K562 (cell line): ENCODE results near the gene SLC44A5. TPM values are rescaled to one million over a fixed set of nuclear protein-coding genes. Genes with fewer than 3 reads are reported as not detected.
A peak's percentile ranks its signal among the peaks of the same experiment; 100 is the strongest.

Source experiments
- ATAC-seq: fragments of 200-7000 bp; cut with Tn5 transposase; 3 replicates; pipeline ENCODE4 v1.9.1; 2020; ENCODE audit warnings: moderate library complexity
- BruUV-seq: library from RNA; stranded (reverse); fragments of 400-500 nt; replicated peaks from 2 replicates; lab custom pipeline; 2021; lab: Mats Ljungman, UMichigan
- CTCF ChIA-PET: fragments of 300-600 bp; formaldehyde crosslinking; extraction: SDS; loops from one replicate; lab custom pipeline; 2021; ENCODE audit warnings: low intra/inter-chr PET ratio; lab: Yijun Ruan, JAX
- POLR2A ChIA-PET: fragments of 300-600, 350-650 bp; sonication (Branson Sonifier 250); formaldehyde crosslinking; extraction: SDS; loops from one replicate; lab custom pipeline; 2021; ENCODE audit warnings: antibody characterized with exemption, inconsistent platforms; lab: Yijun Ruan, JAX
- DNase-seq, 4 experiments: peaks; one replicate each; pipeline versions ENCODE4 v3.0.0 to v3.0.0-alpha.2; 2011 to 2018; ENCODE audit warnings: low spot score in 3 of 4, mixed read lengths in 3 of 4; ENCODE audit errors: extremely low read depth in 1 of 4
- FAIRE-seq: peaks from 2 replicates; lab custom pipeline; 2011; peaks lifted over from hg19 to GRCh38; lab: Jason Lieb, UNC
- H2AFZ ChIP-seq: 2 replicates; pipeline ENCODE4 v1.6.0; 2011; ENCODE audit warnings: low read depth, low read length, control low read depth, inconsistent platforms
- H3K27ac ChIP-seq: fragments of 200-600 bp; 3 replicates; pipeline ENCODE4 v1.8.0; 2011; ENCODE audit warnings: low read depth, mild to moderate bottlenecking, control low read depth, inconsistent platforms, low read length, moderate library complexity, mixed read lengths; ENCODE audit errors: extremely low read depth
- H3K27me3 ChIP-seq, 2 experiments: fragments of 300-600 bp in 1 of 2; 2 replicates in 1 of 2; 3 replicates in 1 of 2; pipeline versions ENCODE4 v1.6.0 to v1.8.0; 2011; ENCODE audit warnings: inconsistent platforms in 2 of 2, low read length in 2 of 2, mild to moderate bottlenecking in 1 of 2, mixed read lengths in 1 of 2, moderate library complexity in 1 of 2; ENCODE audit not compliant: control insufficient read depth in 2 of 2, insufficient read depth in 2 of 2
- H3K36me3 ChIP-seq: fragments of 300-600 bp; 3 replicates; pipeline ENCODE4 v1.8.0; 2011; ENCODE audit warnings: mild to moderate bottlenecking, low read length, inconsistent platforms; ENCODE audit not compliant: control insufficient read depth, insufficient read depth
- H3K4me1 ChIP-seq, 2 experiments: fragments of 200-600 bp in 1 of 2; replicated peaks in 1 of 2; 2 replicates in 1 of 2; 3 replicates in 1 of 2; pipeline versions ENCODE4 v1.5.1 to v1.8.0; 2011; ENCODE audit warnings: inconsistent platforms in 2 of 2, low read length in 2 of 2, mild to moderate bottlenecking in 1 of 2, mixed read lengths in 1 of 2, moderate library complexity in 1 of 2; ENCODE audit not compliant: control insufficient read depth in 2 of 2, insufficient read depth in 2 of 2
- H3K4me2 ChIP-seq: 2 replicates; pipeline ENCODE4 v1.6.1; 2011; ENCODE audit warnings: low read length, control low read depth, inconsistent platforms, mixed read lengths; ENCODE audit not compliant: insufficient read depth
- H3K4me3 ChIP-seq: fragments of 200-600 bp; sonication (generic), shearing (Covaris generic); 2 replicates; pipeline ENCODE4 v1.5.1; 2016; ENCODE audit warnings: control low read depth, inconsistent platforms
- H3K79me2 ChIP-seq: fragments of 200-600 bp; 3 replicates; pipeline ENCODE4 v1.8.0; 2011; ENCODE audit warnings: low read length, inconsistent platforms; ENCODE audit not compliant: control insufficient read depth, insufficient read depth
- H3K9ac ChIP-seq, 2 experiments: 2 replicates each; pipeline versions ENCODE4 v1.6.0 to v1.6.1; 2011; ENCODE audit warnings: low read depth in 2 of 2, low read length in 2 of 2, control low read depth in 1 of 2, inconsistent platforms in 1 of 2, mild to moderate bottlenecking in 1 of 2, mixed read lengths in 1 of 2; ENCODE audit not compliant: insufficient read depth in 1 of 2
- H3K9me1 ChIP-seq: one replicate; pipeline ENCODE4 v1.6.0; 2011; ENCODE audit warnings: inconsistent platforms, mild to moderate bottlenecking, low read length, moderate library complexity; ENCODE audit not compliant: control insufficient read depth, insufficient read depth
- H3K9me3 ChIP-seq: replicated peaks from 2 replicates; pipeline ENCODE4 v1.5.1; 2011; ENCODE audit warnings: low read depth, low read length, inconsistent platforms; ENCODE audit not compliant: control insufficient read depth, insufficient read depth
- H4K20me1 ChIP-seq: replicated peaks from 2 replicates; pipeline ENCODE4 v1.6.1; 2011; ENCODE audit warnings: low read length, inconsistent platforms, mixed read lengths; ENCODE audit not compliant: control insufficient read depth, insufficient read depth
- ATF7 ChIP-seq: fragments of 450-650 bp; IDR thresholded peaks from 2 replicates; pipeline ENCODE4 v1.7.1; 2014; ENCODE audit warnings: mild to moderate bottlenecking, moderate library complexity
- CBFA2T2 ChIP-seq: fragments of 450-650 bp; conservative IDR thresholded peaks from 2 replicates; pipeline ENCODE4 v1.6.1; 2017; ENCODE audit warnings: mild to moderate bottlenecking
- CREBBP ChIP-seq: IDR thresholded peaks from one replicate; pipeline ENCODE4 v1.6.1; 2012; ENCODE audit warnings: low read depth, mild to moderate bottlenecking, control low read depth, inconsistent platforms, low read length
- HDGF ChIP-seq: fragments of 450-650 bp; IDR thresholded peaks from 2 replicates; pipeline ENCODE4 v1.6.1; 2016
- JUN ChIP-seq, 2 experiments: sonication (generic) in 1 of 2; formaldehyde crosslinking in 1 of 2; IDR thresholded peaks; 2 replicates each; pipeline versions ENCODE4 v1.6.1 to v1.8.0; 2012 to 2022; ENCODE audit warnings: borderline replicate concordance in 2 of 2, mild to moderate bottlenecking in 2 of 2, improper control_type of control experiment in 1 of 2, low read depth in 1 of 2, low read length in 1 of 2, missing genetic modification reagents in 1 of 2
- MCM7 ChIP-seq, 2 experiments: fragments of 450-650 bp; IDR thresholded peaks; 2 replicates each; pipeline ENCODE4 v1.6.1; 2016 to 2018
- MIER1 ChIP-seq: fragments of 450-650 bp; IDR thresholded peaks from 2 replicates; pipeline ENCODE4 v1.6.1; 2016; ENCODE audit warnings: antibody characterized with exemption, mild to moderate bottlenecking, low read depth
- POLR2A ChIP-seq: fragments of 450-650 bp; conservative IDR thresholded peaks from 2 replicates; pipeline ENCODE4 v1.6.1; 2016
- RCOR1 ChIP-seq, 2 experiments: IDR thresholded peaks; 2 replicates each; pipeline ENCODE4 v1.6.1; 2012; ENCODE audit warnings: low read depth in 2 of 2, low read length in 2 of 2, borderline replicate concordance in 1 of 2, improper control_type of control experiment in 1 of 2
- SIX5 ChIP-seq, 2 experiments: IDR thresholded peaks; 2 replicates each; pipeline ENCODE4 v1.6.1; 2011; ENCODE audit warnings: low read length in 2 of 2, borderline replicate concordance in 1 of 2, low read depth in 1 of 2, mild to moderate bottlenecking in 1 of 2, moderate library complexity in 1 of 2; ENCODE audit not compliant: insufficient read depth in 1 of 2
- TEAD4 ChIP-seq, 2 experiments: sonication (generic) in 1 of 2; formaldehyde crosslinking in 1 of 2; IDR thresholded peaks; 2 replicates each; pipeline versions ENCODE4 v1.6.1 to v1.8.0; 2012 to 2022; ENCODE audit warnings: borderline replicate concordance in 1 of 2, inconsistent platforms in 1 of 2, low read length in 1 of 2, mild to moderate bottlenecking in 1 of 2, missing genetic modification reagents in 1 of 2
- ZNF232 ChIP-seq: sonication (generic); formaldehyde crosslinking; IDR thresholded peaks from 2 replicates; pipeline ENCODE4 v1.8.0; 2022; ENCODE audit warnings: mild to moderate bottlenecking, missing genetic modification reagents
- ZNF436 ChIP-seq: fragments of 250-450, 450-650 bp; sonication (Bioruptor Pico); formaldehyde crosslinking; IDR thresholded peaks from 2 replicates; pipeline ENCODE4 v1.7.0; 2020; ENCODE audit warnings: mild to moderate bottlenecking
- WGBS: fragments of 100-300 bp; shearing (Covaris generic); methylation state at CpG from one replicate; pipeline ENCODE4 v1.1.6; 2016; ENCODE audit warnings: low coverage, mixed read lengths; ENCODE audit not compliant: insufficient coverage; ENCODE audit errors: missing lambda C conversion rate; 5-methylcytosine and 5-hydroxymethylcytosine counted together
- in situ Hi-C: fragments of 300-500 bp; cut with MboI; formaldehyde crosslinking; loops from 4 replicates; pipeline ENCODE4 v1.15.0; 2018; ENCODE audit warnings: inconsistent platforms, mixed read lengths
- intact Hi-C: fragments of 100-400 bp; cut with micrococcal nuclease; formaldehyde crosslinking; loops from 2 replicates; pipeline ENCODE4 v1.14.2; 2022
- polyA plus RNA-seq, 8 experiments: library from polyadenylated mRNA; depleted of rRNA in 4 of 8; stranded (reverse) in 5 of 8; unstranded in 3 of 8; fragments of >200 nt; fragmentation: Nextera tagmentation in 2 of 8; fragmentation: Illumina TruSeq in 1 of 8; extraction: Ambion mirVana in 2 of 8; extraction: Trizol in 1 of 8; gene quantifications; 2 replicates each; pipeline versions ENCODE4 v1.2.1 to v1.2.3, GENCODE V29; 2011 to 2014; ENCODE audit warnings: inconsistent platforms in 1 of 8, missing spikeins in 1 of 8
- total RNA-seq, 7 experiments: library from RNA; depleted of rRNA in 6 of 7; stranded (reverse); fragments of >200 nt in 6 of 7; fragmentation: Illumina TruSeq in 2 of 7; extraction: Trizol in 2 of 7; gene quantifications; 2 replicates each; pipeline versions ENCODE4 v1.2.1 to v1.2.3, GENCODE V29; 2011 to 2021; ENCODE audit warnings: low replicate concordance in 1 of 7
- TF ChIP-seq, protein P1 (sequence below): sonication (generic); IDR thresholded peaks from 2 replicates; pipeline ENCODE4 v1.6.1; 2016
- TF ChIP-seq, protein P2 (sequence below): sonication (generic); formaldehyde crosslinking; IDR thresholded peaks from 2 replicates; pipeline ENCODE4 v1.8.0; 2022; ENCODE audit warnings: mild to moderate bottlenecking, missing genetic modification reagents
- TF ChIP-seq, protein P3 (sequence below): fragments of 250-450 bp; sonication (Bioruptor Pico); IDR thresholded peaks from 2 replicates; pipeline ENCODE4 v1.5.0; 2022; ENCODE audit warnings: mild to moderate bottlenecking

The SLC44A5 gene
- total and polyA plus RNA-seq, 9 of the 15 experiments (the other 6 are each of a cell fraction or from before 2014, with no cell fraction given): 1.2 to 10.1 (median 3.2) TPM

DNA sequence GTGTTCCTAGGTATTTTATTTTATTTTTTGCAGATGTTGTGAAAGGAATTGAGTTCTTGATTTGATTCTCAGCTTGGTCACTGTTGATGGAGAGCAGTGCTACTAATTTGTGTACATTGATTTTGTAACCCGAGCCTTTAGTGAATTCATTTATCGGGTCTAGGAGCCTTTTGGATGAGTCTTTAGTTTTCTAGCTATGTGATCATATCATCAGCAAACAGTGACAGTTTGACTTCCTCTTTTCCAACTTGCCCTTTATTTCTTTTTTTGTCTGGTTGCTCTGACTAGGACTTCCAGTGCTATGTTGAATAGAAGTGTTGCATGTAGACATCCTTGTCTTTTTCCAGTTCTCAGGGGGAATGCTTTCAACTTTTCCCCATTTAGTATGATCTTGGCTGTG lies 337.8 kb downstream of the SLC44A5 start:
- no TSS peak for BruUV-seq
- no peak overlapping the region for H3K9ac ChIP-seq
- no peak overlapping the region for H3K4me3 ChIP-seq
- H3K27me3 ChIP-seq: no peaks in the 10 kb centered on the region
- no peak overlapping the region for H2AFZ ChIP-seq
- ATAC-seq (peak; percentile 81), DNase-seq (peak in 1 of 4 experiments; percentile 14), FAIRE-seq (peak; percentile 74)
- WGBS: 4% methylated on average over 2 of the region's 2 CpGs
- H4K20me1 ChIP-seq: no peaks in the 10 kb centered on the region
- ChIA-PET POLR2A (interaction anchor here (0.5 to 1.8 kb wide), 3 partner anchors 7 to 342 kb away, joined by 3 to 6 read pairs (median 5); no protein-coding TSS in a partner anchor), CTCF (no interaction called here)
- H3K9me3 ChIP-seq: no peaks in the 10 kb centered on the region; the same call in 1 of the 2 replicates
- H3K79me2 ChIP-seq: no peaks in the 10 kb centered on the region
- H3K4me2 ChIP-seq: no peak overlapping the region
- intact Hi-C loops (no loop called here), in situ Hi-C loops (no loop called here)
- peaks cover 0 to 9% of the 10 kb centered on the region in 2 experiments; a peak in 2 of 5 replicates for H3K4me1 ChIP-seq
- no peak overlapping the region for H3K27ac ChIP-seq
- H3K9me1 ChIP-seq: no peaks in the 10 kb centered on the region
- H3K36me3 ChIP-seq: no peaks in the 10 kb centered on the region
- TF ChIP-seq CREBBP (no peak), JUN (IDR thresholded peaks at IDR 0.05; ENCODE audit: borderline replicate concordance, low read depth, low read length) (no peak), JUN (CRISPR knock-in tag; IDR thresholded peaks at IDR 0.05; ENCODE audit: borderline replicate concordance) (no peak), ZNF436 (CRISPR knock-in tag) (no peak), MCM7 (IDR thresholded peaks at IDR 0.05) (no peak), ZNF232 (CRISPR knock-in tag) (no peak), MIER1 (no peak), TEAD4 (IDR thresholded peaks at IDR 0.05; ENCODE audit: low read length) (peak; percentile 46; the same call in 1 of the 2 replicates), TEAD4 (CRISPR knock-in tag; IDR thresholded peaks at IDR 0.05; ENCODE audit: borderline replicate concordance) (no peak), HDGF (no peak), RCOR1 (IDR thresholded peaks at IDR 0.05; ENCODE audit: borderline replicate concordance in 1 of 2, low read depth in 2 of 2, low read length in 2 of 2) (peak in 1 of 2 experiments; percentile 59; a peak in 1 of 4 replicates), ATF7 (no peak), SIX5 (IDR thresholded peaks at IDR 0.05; ENCODE audit: borderline replicate concordance in 1 of 2, insufficient read depth in 1 of 2, low read depth in 1 of 2, low read length in 2 of 2) (no peak), POLR2A (no peak), CBFA2T2 (no peak)
- TF ChIP-seq, protein P1, sequence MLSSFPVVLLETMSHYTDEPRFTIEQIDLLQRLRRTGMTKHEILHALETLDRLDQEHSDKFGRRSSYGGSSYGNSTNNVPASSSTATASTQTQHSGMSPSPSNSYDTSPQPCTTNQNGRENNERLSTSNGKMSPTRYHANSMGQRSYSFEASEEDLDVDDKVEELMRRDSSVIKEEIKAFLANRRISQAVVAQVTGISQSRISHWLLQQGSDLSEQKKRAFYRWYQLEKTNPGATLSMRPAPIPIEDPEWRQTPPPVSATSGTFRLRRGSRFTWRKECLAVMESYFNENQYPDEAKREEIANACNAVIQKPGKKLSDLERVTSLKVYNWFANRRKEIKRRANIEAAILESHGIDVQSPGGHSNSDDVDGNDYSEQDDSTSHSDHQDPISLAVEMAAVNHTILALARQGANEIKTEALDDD: no peak
- TF ChIP-seq, protein P2, sequence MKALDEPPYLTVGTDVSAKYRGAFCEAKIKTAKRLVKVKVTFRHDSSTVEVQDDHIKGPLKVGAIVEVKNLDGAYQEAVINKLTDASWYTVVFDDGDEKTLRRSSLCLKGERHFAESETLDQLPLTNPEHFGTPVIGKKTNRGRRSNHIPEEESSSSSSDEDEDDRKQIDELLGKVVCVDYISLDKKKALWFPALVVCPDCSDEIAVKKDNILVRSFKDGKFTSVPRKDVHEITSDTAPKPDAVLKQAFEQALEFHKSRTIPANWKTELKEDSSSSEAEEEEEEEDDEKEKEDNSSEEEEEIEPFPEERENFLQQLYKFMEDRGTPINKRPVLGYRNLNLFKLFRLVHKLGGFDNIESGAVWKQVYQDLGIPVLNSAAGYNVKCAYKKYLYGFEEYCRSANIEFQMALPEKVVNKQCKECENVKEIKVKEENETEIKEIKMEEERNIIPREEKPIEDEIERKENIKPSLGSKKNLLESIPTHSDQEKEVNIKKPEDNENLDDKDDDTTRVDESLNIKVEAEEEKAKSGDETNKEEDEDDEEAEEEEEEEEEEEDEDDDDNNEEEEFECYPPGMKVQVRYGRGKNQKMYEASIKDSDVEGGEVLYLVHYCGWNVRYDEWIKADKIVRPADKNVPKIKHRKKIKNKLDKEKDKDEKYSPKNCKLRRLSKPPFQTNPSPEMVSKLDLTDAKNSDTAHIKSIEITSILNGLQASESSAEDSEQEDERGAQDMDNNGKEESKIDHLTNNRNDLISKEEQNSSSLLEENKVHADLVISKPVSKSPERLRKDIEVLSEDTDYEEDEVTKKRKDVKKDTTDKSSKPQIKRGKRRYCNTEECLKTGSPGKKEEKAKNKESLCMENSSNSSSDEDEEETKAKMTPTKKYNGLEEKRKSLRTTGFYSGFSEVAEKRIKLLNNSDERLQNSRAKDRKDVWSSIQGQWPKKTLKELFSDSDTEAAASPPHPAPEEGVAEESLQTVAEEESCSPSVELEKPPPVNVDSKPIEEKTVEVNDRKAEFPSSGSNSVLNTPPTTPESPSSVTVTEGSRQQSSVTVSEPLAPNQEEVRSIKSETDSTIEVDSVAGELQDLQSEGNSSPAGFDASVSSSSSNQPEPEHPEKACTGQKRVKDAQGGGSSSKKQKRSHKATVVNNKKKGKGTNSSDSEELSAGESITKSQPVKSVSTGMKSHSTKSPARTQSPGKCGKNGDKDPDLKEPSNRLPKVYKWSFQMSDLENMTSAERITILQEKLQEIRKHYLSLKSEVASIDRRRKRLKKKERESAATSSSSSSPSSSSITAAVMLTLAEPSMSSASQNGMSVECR (CRISPR knock-in tag): no peak
- TF ChIP-seq, protein P3, sequence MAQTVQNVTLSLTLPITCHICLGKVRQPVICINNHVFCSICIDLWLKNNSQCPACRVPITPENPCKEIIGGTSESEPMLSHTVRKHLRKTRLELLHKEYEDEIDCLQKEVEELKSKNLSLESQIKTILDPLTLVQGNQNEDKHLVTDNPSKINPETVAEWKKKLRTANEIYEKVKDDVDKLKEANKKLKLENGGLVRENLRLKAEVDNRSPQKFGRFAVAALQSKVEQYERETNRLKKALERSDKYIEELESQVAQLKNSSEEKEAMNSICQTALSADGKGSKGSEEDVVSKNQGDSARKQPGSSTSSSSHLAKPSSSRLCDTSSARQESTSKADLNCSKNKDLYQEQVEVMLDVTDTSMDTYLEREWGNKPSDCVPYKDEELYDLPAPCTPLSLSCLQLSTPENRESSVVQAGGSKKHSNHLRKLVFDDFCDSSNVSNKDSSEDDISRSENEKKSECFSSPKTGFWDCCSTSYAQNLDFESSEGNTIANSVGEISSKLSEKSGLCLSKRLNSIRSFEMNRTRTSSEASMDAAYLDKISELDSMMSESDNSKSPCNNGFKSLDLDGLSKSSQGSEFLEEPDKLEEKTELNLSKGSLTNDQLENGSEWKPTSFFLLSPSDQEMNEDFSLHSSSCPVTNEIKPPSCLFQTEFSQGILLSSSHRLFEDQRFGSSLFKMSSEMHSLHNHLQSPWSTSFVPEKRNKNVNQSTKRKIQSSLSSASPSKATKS (CRISPR knock-in tag): no peak
